Sigmoid colon (tissue), 4 donors: ENCODE data around the gene MYO15B.

ENCODE experiments used
- CTCF ChIP-seq, 4 experiments: fragments of 450-650 bp in 3 of 4; fragments of 200-600 bp in 1 of 4; IDR thresholded peaks; one replicate each; pipeline ENCODE4 v1.5.1; 2016 to 2019; ENCODE audit warnings: antibody characterized with exemption in 4 of 4, mild to moderate bottlenecking in 3 of 4, moderate library complexity in 2 of 4
- EP300 ChIP-seq, 4 donors: sonication (generic); formaldehyde crosslinking; IDR thresholded peaks; one replicate each; pipeline ENCODE4 v1.6.1; 2017; ENCODE audit warnings: antibody characterized with exemption in 4 of 4
- POLR2A ChIP-seq, 2 donors: fragments of 450-650 bp; IDR thresholded peaks; one replicate each; pipeline ENCODE4 v1.6.1; 2016; ENCODE audit warnings: antibody characterized with exemption in 2 of 2, mild to moderate bottlenecking in 2 of 2, moderate library complexity in 2 of 2
- POLR2AphosphoS5 ChIP-seq, 4 donors: sonication (generic); formaldehyde crosslinking; IDR thresholded peaks; one replicate each; pipeline ENCODE4 v1.6.1; 2017; ENCODE audit warnings: antibody characterized with exemption in 4 of 4

DNA sequence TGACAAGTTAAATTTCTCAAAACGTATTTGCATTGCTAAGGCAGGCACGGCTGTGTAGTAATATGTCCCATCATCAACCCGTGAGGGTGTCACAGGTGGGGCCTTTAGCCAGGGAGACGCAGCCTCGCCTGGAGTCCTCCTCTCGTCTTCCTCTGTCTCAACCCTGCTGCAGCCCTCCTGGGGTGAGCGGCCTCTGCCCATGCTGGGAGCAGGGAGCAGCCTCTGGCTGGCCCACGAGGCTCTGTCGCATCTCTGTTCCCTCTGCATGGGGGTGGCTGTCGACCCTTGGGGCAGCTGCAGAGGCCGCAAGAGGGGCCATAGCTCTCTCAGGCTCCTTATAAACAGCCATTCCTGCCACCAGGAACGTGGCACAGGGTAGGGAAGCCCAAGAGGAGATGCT is 44.8 kb downstream of the MYO15B start:
- no peak for TF ChIP-seq POLR2AphosphoS5 (IDR thresholded peaks at IDR 0.05)
- TF ChIP-seq CTCF (IDR thresholded peaks at IDR 0.05): no peak
- no peak for TF ChIP-seq EP300 (IDR thresholded peaks at IDR 0.05)
- no peak for TF ChIP-seq POLR2A (IDR thresholded peaks at IDR 0.05)
